ENCODE measurements around the gene TENM3. TPM values are rescaled to one million over a fixed set of nuclear protein-coding genes. Genes with fewer than 3 reads are reported as not detected.

The TENM3 gene
- total RNA-seq, 1 donor from 2014 or later = not detected

DNA sequence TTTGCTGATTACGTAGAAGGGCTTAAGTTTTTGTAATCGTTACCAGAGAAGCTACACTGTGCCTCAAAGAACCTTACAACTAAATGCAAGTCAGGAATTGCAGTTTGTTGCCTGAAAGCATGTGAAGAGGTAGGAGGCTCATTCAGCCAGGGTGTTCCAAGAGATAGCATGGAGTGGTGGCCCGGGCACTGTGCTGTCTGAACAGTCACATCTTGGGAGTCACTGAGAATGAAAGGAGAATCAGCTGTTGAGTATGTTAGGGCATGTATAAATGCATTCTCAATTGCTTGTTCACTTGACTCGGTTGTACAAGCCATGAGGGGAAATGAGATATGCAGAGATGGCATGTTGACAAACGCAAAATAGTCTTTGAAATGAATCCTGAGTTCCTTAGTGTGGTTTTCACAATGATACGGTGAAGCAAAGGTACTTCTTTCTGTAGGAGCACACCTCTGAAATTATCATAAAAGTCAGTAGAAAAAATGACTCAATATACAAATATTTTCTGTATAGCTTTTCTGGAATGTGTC, 513.0 kb downstream of the TENM3 start:
- Mint-ChIP-seq H3K4me3 (no peak overlapping the region), H3K36me3 (ENCODE audit: low read depth) (no peaks in the 10 kb centered on the region), H3K27ac (no peak overlapping the region), H3K27me3 (peaks cover 3% of the 10 kb centered on the region), H3K9me3 (peaks cover 2% of the 10 kb centered on the region), H3K4me1 (no peaks in the 10 kb centered on the region)
- intact Hi-C loops (cut with micrococcal nuclease) = no loop called here
- DNase-seq = no peak
- no peak for ATAC-seq (ENCODE audit: low read depth)
- POLR2A ChIA-PET = no interaction called here
- CTCF ChIA-PET = no interaction called here
- TF ChIP-seq, protein P1, sequence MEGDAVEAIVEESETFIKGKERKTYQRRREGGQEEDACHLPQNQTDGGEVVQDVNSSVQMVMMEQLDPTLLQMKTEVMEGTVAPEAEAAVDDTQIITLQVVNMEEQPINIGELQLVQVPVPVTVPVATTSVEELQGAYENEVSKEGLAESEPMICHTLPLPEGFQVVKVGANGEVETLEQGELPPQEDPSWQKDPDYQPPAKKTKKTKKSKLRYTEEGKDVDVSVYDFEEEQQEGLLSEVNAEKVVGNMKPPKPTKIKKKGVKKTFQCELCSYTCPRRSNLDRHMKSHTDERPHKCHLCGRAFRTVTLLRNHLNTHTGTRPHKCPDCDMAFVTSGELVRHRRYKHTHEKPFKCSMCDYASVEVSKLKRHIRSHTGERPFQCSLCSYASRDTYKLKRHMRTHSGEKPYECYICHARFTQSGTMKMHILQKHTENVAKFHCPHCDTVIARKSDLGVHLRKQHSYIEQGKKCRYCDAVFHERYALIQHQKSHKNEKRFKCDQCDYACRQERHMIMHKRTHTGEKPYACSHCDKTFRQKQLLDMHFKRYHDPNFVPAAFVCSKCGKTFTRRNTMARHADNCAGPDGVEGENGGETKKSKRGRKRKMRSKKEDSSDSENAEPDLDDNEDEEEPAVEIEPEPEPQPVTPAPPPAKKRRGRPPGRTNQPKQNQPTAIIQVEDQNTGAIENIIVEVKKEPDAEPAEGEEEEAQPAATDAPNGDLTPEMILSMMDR (IDR thresholded peaks at IDR 0.05) = no peak

DNA sequence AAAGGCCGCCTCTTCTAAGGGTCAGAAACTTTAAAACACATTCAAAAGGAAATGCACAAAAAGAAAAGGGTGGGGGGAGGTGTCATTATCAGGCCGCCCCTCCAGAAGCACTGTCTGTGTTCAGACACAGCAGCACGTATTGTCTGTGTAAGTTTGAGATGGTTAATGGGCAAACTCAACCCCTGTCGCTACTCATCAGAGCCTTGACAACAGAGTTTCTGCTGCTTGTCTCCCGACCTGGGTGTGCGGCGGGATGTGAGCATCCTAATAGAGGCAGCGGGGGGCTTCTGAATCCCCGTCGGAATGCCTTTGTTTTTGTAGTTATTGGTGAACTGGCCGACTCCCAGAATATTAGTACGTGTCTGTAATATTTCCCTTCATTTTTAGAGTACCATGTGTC, 515.1 kb downstream of the TENM3 start:
- Mint-ChIP-seq H3K9me3 (peaks cover 2% of the 10 kb centered on the region), H3K27ac (no peak overlapping the region), H3K27me3 (no peaks in the 10 kb centered on the region), H3K36me3 (ENCODE audit: low read depth) (no peaks in the 10 kb centered on the region), H3K4me3 (no peak overlapping the region), H3K4me1 (no peaks in the 10 kb centered on the region)
- DNase-seq (no peak), ATAC-seq (ENCODE audit: low read depth) (no peak)
- ChIA-PET POLR2A (no interaction called here), CTCF (no interaction called here)
- intact Hi-C loops (cut with micrococcal nuclease) = no loop called here
- TF ChIP-seq, protein P1 (IDR thresholded peaks at IDR 0.05) = no peak

DNA sequence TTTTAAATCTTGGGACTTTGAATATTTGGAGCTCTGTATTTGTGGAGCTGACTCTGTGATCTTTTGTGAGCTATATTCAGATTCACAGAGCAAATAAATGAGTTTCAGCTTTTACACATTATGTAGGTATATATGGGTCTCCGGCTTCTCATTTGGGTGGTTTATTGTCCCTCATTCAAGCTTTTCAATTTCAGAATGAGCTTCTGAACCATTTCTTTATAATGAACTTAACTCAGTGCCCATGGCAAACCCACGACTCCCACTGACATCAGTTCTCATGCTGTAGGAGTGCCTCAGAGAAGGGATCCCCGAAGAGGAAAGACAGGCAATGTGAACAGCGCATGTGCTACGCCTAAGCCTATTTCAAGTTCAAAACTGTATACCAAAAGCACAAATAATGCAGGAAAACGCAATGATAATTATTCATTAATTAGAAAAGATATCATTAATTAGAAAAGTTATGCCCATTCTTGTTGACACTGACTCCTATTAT, 517.4 kb downstream of the TENM3 start:
- Mint-ChIP-seq H3K27ac (no peak overlapping the region), H3K27me3 (no peaks in the 10 kb centered on the region), H3K4me1 (no peaks in the 10 kb centered on the region), H3K4me3 (no peak overlapping the region), H3K9me3 (peaks cover 2% of the 10 kb centered on the region), H3K36me3 (ENCODE audit: low read depth) (no peaks in the 10 kb centered on the region)
- ChIA-PET POLR2A (no interaction called here), CTCF (no interaction called here)
- intact Hi-C loops (cut with micrococcal nuclease) = no loop called here
- ATAC-seq (ENCODE audit: low read depth) (no peak), DNase-seq (no peak)
- TF ChIP-seq, protein P1 (IDR thresholded peaks at IDR 0.05) = no peak

DNA sequence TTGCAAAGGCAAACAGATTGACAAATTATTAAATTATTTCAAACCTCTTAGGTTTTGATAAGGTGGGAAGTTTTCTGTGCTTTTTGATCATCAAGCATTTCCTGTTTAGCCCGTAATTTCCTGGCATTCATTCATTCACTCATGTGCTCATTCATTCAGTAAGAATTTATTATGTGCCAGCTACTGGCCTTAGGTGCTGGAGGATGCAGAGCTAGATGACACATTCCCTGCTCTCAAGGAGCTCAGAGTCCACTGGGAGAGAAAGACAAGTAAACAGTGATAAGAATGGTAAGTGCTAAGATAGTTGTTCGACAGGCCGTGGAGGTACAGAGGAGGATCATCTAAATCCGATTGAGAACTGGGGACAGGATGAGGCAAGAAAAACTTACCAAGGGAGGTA, 520.9 kb downstream of the TENM3 start:
- DNase-seq = no peak
- peaks cover 5% of the 10 kb centered on the region for H3K27me3 Mint-ChIP-seq
- H3K36me3 Mint-ChIP-seq (ENCODE audit: low read depth) = no peaks in the 10 kb centered on the region
- intact Hi-C loops (cut with micrococcal nuclease) = no loop called here
- TF ChIP-seq, protein P1 (IDR thresholded peaks at IDR 0.05) = no peak
- ATAC-seq (ENCODE audit: low read depth) = no peak
- no peak overlapping the region for H3K4me3 Mint-ChIP-seq
- ChIA-PET CTCF (no interaction called here), POLR2A (no interaction called here)
- no peak overlapping the region for H3K27ac Mint-ChIP-seq
- H3K9me3 Mint-ChIP-seq = no peaks in the 10 kb centered on the region
- no peaks in the 10 kb centered on the region for H3K4me1 Mint-ChIP-seq

DNA sequence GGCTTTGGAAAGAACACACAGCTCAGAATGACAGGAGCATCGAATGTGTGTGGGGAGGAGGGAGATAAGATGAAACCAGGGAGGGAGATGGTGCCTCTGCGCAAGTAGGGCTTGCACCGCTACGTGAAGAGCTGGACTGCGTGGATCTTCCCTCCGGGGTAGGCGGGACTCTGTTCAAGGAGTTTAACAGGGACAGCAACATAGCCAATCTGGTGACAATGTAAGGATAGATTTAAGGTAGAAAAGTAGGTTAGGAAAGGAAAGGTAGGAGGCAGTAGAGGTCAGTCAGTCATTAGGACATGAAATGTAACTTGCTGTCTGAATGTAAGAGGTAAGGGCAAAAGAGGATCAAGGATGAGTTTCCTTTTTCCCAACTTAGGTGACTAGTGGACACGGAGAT, 521.4 kb downstream of the TENM3 start:
- DNase-seq (no peak), ATAC-seq (ENCODE audit: low read depth) (no peak)
- ChIA-PET POLR2A (no interaction called here), CTCF (no interaction called here)
- no peak overlapping the region for H3K27ac Mint-ChIP-seq
- intact Hi-C loops (cut with micrococcal nuclease) = no loop called here
- H3K27me3 Mint-ChIP-seq = peaks cover 5% of the 10 kb centered on the region
- TF ChIP-seq, protein P1 (IDR thresholded peaks at IDR 0.05) = no peak
- H3K4me3 Mint-ChIP-seq = no peak overlapping the region
- no peaks in the 10 kb centered on the region for H3K4me1 Mint-ChIP-seq
- H3K36me3 Mint-ChIP-seq (ENCODE audit: low read depth) = no peaks in the 10 kb centered on the region
- H3K9me3 Mint-ChIP-seq = no peaks in the 10 kb centered on the region
